GM20000 (cell line): ENCODE measurements around the gene FOS.
A peak's percentile ranks its signal among the peaks of the same experiment; 100 is the strongest.
"Not testable (repeated sequence)": the region's sequence is repeated elsewhere in the genome, so short reads cannot be mapped to it uniquely, and the experiment has no call there.

Experiments
- DNase-seq: peaks from one replicate; pipeline ENCODE4 v3.0.0; 2012; ENCODE audit warnings: low spot score
- TF ChIP-seq, protein P1 (sequence below): IDR thresholded peaks from 2 replicates; pipeline ENCODE4 v1.5.1; 2012; ENCODE audit warnings: mild to moderate bottlenecking, control low read depth; ENCODE audit errors: extremely low read depth, missing control alignments

Gene FOS

DNA sequence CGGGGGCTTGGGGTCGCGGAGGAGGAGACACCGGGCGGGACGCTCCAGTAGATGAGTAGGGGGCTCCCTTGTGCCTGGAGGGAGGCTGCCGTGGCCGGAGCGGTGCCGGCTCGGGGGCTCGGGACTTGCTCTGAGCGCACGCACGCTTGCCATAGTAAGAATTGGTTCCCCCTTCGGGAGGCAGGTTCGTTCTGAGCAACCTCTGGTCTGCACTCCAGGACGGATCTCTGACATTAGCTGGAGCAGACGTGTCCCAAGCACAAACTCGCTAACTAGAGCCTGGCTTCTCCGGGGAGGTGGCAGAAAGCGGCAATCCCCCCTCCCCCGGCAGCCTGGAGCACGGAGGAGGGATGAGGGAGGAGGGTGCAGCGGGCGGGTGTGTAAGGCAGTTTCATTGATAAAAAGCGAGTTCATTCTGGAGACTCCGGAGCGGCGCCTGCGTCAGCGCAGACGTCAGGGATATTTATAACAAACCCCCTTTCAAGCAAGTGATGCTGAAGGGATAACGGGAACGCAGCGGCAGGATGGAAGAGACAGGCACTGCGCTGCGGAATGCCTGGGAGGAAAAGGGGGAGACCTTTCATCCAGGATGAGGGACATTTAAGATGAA, 630 bp downstream of the FOS start:
- peak; percentile 45 for DNase-seq

DNA sequence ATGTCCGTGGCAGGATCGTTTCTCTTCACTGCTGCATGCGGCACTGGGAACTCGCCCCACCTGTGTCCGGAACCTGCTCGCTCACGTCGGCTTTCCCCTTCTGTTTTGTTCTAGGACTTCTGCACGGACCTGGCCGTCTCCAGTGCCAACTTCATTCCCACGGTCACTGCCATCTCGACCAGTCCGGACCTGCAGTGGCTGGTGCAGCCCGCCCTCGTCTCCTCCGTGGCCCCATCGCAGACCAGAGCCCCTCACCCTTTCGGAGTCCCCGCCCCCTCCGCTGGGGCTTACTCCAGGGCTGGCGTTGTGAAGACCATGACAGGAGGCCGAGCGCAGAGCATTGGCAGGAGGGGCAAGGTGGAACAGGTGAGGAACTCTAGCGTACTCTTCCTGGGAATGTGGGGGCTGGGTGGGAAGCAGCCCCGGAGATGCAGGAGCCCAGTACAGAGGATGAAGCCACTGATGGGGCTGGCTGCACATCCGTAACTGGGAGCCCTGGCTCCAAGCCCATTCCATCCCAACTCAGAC, 1.2 kb downstream of the FOS start:
- DNase-seq = no peak

More for the DNA sequence above, 630 bp downstream of the FOS start:
- TF ChIP-seq, protein P1, sequence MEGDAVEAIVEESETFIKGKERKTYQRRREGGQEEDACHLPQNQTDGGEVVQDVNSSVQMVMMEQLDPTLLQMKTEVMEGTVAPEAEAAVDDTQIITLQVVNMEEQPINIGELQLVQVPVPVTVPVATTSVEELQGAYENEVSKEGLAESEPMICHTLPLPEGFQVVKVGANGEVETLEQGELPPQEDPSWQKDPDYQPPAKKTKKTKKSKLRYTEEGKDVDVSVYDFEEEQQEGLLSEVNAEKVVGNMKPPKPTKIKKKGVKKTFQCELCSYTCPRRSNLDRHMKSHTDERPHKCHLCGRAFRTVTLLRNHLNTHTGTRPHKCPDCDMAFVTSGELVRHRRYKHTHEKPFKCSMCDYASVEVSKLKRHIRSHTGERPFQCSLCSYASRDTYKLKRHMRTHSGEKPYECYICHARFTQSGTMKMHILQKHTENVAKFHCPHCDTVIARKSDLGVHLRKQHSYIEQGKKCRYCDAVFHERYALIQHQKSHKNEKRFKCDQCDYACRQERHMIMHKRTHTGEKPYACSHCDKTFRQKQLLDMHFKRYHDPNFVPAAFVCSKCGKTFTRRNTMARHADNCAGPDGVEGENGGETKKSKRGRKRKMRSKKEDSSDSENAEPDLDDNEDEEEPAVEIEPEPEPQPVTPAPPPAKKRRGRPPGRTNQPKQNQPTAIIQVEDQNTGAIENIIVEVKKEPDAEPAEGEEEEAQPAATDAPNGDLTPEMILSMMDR = no peak

DNA sequence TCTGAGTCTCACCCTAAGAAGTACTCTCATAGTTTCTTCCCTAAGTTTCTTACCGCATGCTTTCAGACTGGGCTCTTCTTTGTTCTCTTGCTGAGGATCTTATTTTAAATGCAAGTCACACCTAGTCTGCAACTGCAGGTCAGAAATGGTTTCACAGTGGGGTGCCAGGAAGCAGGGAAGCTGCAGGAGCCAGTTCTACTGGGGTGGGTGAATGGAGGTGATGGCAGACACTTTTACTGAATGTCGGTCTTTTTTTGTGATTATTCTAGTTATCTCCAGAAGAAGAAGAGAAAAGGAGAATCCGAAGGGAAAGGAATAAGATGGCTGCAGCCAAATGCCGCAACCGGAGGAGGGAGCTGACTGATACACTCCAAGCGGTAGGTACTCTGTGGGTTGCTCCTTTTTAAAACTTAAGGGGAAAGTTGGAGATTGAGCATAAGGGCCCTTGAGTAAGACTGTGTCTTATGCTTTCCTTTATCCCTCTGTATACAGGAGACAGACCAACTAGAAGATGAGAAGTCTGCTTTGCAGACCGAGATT, 1.7 kb downstream of the FOS start:
- no peak for DNase-seq
- TF ChIP-seq, protein P1 = no peak

More for the DNA sequence above, 1.2 kb downstream of the FOS start:
- TF ChIP-seq, protein P1 = no peak

DNA sequence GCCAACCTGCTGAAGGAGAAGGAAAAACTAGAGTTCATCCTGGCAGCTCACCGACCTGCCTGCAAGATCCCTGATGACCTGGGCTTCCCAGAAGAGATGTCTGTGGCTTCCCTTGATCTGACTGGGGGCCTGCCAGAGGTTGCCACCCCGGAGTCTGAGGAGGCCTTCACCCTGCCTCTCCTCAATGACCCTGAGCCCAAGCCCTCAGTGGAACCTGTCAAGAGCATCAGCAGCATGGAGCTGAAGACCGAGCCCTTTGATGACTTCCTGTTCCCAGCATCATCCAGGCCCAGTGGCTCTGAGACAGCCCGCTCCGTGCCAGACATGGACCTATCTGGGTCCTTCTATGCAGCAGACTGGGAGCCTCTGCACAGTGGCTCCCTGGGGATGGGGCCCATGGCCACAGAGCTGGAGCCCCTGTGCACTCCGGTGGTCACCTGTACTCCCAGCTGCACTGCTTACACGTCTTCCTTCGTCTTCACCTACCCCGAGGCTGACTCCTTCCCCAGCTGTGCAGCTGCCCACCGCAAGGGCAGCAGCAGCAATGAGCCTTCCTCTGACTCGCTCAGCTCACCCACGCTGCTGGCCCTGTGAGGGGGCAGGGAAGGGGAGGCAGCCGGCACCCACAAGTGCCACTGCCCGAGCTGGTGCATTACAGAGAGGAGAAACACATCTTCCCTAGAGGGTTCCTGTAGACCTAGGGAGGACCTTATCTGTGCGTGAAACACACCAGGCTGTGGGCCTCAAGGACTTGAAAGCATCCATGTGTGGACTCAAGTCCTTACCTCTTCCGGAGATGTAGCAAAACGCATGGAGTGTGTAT, 2.4 kb downstream of the FOS start:
- DNase-seq = no peak
- TF ChIP-seq, protein P1 = no peak

DNA sequence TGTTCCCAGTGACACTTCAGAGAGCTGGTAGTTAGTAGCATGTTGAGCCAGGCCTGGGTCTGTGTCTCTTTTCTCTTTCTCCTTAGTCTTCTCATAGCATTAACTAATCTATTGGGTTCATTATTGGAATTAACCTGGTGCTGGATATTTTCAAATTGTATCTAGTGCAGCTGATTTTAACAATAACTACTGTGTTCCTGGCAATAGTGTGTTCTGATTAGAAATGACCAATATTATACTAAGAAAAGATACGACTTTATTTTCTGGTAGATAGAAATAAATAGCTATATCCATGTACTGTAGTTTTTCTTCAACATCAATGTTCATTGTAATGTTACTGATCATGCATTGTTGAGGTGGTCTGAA, 3.0 kb downstream of the FOS start:
- TF ChIP-seq, protein P1 = no peak

DNA sequence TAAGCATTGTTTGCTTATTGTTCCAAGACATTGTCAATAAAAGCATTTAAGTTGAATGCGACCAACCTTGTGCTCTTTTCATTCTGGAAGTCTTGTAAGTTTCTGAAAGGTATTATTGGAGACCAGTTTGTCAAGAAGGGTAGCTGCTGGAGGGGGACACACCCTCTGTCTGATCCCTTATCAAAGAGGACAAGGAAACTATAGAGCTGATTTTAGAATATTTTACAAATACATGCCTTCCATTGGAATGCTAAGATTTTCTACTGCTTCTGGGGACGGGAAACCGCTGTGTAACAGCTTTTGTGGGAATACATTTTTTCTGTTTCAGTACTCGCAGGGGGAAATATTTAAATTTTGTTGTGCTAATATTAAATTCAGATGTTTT, 3.5 kb downstream of the FOS start:
- TF ChIP-seq, protein P1 = no peak
- no peak for DNase-seq

More for the DNA sequence above, 3.0 kb downstream of the FOS start:
- DNase-seq = no peak

DNA sequence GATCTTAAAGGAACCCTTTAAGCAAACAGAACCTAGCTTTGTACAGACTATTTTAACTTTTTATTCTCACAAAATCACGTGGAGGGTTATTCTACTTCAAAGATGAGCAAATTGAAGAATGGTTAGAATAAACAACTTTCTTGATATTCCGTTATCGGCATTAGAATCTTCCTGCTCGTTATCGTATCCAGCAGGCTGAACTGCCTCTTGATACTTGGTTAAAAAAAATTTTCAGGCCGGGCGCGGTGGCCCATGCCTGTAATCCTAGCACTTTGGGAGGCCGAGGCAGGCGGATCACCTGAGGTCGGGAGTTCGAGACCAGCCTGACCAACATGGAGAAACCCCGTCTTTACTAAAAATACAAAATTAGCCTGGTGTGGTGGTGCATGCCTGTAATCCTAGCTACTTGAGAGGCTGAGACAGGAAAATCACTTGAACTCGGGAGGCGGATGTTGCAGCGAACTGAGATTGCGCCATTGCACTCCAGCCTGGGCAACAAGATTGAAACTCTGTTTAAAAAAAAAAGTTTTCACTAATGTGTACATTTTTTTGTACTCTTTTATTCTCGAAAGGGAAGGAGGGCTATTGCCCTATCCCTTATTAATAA, 4.0 kb downstream of the FOS start:
- not testable (repeated sequence) for DNase-seq
